Measurements from ENCODE around the gene LYRM7.
"Not testable (repeated sequence)": the region's sequence is repeated elsewhere in the genome, so short reads cannot be mapped to it uniquely, and the experiment has no call there.

Gene LYRM7

DNA sequence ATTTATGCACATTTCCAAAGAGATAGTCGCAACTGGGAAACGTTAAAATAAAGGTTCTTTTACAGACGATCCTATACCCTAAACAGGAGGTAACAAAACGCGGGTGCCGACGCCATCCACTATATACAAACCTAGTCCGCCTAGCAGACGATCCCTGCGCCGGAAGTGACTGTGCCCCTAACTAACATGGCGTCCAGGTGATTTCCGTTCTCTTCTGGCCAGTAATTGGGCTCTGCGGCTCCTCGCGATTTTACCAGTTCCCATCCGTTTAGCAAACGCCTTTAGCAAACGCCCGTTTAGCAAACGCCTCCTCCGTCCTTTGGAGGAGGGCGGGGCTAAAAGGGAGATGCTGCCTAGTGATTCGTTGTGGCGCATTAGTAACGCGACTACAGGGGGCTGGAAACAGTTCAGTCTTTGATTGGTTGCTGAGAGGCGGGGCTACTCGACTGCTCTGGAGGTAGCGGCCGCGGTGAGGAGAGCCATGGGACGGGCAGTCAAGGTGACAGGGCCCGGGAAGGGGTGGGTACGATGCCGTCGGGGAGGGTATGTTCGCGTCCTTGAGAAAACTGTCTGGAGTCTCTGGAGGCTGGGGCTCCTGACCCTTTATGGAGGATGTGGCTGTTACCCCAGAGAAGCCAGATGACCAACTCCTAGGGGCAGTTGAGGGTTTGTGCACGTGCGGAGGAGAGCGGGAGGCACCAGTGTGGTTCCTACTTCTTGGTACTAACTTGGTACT lies at the start of gene LYRM7:
LYRM7 (plus strand) TSS at position 405 of the 736 bp plus-strand sequence; CDS start at position 482, 77 bp downstream.
- DNase-seq = peak; percentile 98

DNA sequence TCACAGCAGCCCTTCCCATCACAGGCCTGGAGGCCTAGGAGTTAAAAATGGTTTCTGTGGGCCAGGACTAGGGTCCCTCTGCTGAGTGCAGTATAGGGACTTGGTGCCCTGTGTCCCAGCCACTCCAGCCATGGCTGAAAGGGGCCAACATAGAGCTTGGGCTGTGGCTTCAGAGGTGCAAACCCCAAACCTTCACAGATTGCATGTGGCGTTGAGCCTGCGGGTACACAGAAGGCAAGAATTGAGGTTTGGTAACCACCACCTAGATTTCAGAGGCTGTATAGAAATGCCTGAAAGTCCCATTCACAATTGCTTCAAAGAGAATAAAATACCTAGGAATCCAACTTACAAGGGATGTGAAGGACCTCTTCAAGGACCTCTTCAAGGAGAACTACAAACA lies 43.5 kb upstream of the LYRM7 start:
- DNase-seq = not testable (repeated sequence)

DNA sequence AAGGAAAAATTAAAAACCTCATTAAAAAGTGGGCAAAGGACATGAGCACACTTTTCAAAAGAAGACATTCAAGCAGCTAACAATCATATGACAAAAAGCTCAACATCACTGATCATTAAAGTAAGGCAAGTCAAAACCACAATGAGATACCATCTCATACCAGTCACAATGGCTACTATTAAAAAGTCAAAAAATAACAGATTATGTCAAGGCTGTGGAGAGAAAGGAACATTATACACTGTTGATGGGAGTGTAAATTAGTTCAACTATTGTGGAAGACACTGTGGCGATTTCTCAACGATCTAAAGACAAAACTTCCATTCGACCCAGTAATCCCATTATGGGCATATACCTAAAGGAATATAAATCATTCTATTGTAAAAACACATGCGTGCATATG lies 41.4 kb upstream of the LYRM7 start:
- no peak for DNase-seq

DNA sequence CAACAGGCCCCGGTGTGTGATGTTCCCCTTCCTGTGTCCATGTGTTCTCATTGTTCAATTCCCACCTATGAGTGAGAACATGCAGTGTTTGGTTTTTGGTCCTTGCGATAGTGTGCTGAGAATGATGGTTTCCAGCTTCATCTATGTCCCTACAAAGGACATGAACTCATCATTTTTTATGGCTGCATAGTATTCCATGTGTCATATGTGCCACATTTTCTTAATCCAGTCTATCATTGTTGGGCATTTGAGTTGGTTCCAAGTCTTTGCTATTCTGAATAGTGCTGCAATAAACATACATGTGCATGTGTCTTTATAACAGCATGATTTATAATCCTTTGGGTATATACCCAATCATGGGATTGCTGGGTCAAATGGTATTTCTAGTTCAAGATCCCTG lies 37.7 kb upstream of the LYRM7 start:
- not testable (repeated sequence) for DNase-seq

DNA sequence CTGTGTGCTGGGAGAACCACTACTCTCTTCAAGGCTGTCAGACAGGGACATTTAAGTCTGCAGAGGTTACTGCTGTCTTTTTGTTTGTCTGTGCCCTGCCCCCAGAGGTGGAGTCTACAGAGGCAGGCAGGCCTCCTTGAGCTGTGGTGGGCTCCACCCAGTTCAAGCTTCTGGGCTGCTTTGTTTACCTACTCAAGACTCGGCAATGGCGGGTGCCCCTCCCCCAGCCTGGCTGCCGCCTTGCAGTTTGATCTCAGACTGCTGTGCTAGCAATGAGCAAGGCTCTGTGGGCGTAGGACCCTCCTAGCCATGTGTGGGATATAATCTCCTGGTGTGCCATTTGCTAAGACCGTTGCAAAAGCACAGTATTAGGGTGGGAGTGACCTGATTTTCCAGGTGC lies 32.3 kb upstream of the LYRM7 start:
- not testable (repeated sequence) for DNase-seq

DNA sequence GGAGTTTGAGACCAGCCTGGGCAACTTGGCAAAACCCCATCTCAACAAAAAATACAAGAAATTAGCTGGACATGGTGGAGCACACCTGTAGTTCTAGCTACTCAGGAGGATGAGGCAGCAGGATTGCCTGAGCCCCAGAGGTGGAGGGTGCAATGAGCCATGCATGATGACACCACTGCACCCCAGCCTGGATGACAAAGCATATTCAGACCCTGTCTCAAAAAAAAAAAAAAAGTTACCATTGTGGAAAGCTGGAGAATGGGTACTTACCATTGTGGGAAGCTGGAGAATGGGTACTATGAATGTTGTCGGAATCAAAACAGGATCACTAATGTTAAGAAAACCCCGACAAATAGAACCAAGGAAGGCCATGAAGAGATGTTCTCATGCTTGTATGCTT lies 31.4 kb upstream of the LYRM7 start:
- DNase-seq = no peak

DNA sequence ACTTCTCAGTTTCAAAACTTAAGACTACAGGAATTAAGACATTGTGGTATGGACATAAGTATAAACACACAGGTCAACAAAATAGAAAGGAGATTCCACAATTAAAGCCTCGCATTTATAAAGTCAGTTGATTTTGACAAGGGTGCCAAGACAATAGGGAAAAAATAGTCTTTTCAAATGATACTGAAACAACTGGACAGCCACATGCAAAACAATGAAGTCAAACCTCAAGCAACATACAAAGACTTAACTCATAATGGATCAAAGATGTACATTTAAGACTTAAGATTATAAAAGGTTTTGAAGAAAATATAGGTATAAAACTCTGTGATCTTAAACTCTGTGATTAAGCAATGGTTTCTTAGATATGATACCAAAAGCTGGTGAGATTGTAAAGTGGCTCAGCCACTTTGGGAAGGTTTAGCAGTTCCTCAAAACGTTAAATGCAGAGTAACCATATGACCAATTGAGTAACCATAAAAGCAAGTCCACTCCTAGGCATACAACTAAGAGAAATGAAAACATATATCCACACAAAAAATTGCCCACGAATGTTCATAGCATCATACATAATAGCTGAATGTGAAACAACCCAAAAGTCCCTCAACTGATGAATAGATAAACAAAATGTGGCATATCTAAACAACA lies 27.6 kb upstream of the LYRM7 start:
- DNase-seq = no peak

DNA sequence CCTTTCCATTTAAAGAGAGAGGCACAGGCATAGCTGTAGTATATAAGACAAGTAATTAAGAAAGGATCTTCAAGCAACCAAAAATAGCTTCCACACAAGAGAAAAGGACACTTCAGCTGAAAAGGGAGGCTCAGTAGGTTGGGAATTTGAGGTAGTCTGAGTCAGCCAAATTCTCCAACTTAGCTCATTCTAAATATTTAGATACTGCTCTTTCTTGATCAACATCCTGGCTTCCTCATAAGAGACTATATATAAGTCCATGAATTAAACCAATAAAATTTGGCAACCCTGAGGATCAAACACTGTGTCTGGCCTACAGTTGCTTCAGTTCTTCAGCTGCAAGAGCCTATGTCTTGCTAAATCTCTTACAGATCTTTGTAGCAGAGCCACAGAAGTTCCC lies 23.5 kb upstream of the LYRM7 start:
- DNase-seq = no peak

DNA sequence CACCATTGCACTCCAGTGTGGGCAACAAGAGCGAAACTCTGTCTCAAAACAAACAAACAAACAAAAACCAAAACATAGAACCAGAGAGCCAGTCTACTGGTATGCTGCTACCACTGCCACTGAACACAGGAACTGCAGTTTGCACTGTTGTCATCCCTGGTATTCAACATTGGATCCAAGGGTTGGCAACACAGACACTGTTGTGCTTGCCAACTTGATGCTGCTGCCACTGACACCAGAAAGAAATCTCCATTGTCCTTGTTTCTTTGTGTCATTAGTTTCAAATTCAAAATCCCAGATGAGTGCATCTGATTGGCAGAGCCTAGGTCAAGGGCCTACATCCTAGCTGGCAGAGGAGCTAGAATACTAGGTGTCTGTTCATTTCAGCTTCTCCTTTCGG lies 21.9 kb upstream of the LYRM7 start:
- no peak for DNase-seq

DNA sequence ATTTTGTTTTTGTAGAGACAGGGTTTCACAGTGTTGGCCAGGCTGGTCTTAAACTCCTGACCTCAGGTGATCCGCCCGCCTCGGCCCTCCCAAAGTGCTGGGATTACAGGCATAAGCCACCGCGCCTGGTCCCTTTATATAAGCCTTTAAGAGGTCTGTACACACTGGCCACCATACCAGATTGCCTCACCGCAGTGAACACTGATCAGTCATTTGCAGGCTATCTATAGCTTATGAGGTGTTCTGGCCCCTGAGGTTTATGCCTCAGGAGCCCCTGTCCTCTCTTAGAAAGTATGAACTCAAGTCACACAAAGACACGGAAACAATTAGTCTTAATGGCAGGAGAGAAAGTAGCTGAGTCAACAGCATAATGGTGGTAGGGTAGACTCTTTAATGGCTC lies 20.3 kb upstream of the LYRM7 start:
- no peak for DNase-seq

DNA sequence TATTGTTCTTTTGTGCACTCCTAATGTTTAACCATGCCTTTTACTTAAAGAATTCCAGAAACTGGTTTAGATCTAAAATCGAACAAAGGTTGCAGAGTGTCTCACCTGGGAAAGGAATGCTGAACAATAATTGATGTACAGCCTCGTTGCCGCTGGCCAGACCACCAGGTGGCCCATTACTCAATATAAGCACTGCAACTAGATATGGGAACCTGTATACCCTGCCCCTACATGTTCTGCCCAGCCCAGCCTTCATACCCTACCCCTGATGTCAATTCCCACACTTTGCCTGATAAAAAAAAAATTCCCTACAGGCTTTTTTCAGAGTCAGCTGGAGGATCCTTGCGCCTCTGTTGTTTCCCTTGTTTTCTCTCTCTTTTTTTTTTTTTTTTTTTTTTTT lies 19.5 kb upstream of the LYRM7 start:
- no peak for DNase-seq

DNA sequence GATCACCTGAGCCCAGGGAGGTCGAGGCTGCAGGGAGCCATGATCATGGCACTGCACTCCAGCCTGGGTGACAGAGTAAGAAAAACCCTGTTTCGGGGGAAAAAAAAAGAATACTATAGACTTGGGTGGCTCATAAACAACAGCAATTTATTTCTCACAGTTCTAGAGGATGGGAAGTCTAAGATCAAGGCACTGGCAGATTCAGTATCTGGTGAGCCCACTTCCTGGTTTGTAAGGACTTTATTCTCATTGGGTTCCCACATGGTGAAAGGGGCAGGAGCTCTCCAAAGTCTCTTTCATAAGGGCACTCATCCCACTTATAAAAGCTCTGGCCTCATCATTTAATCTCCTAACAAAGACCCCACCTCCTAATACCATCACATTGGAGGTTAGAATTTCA lies 14.4 kb upstream of the LYRM7 start:
- no peak for DNase-seq

DNA sequence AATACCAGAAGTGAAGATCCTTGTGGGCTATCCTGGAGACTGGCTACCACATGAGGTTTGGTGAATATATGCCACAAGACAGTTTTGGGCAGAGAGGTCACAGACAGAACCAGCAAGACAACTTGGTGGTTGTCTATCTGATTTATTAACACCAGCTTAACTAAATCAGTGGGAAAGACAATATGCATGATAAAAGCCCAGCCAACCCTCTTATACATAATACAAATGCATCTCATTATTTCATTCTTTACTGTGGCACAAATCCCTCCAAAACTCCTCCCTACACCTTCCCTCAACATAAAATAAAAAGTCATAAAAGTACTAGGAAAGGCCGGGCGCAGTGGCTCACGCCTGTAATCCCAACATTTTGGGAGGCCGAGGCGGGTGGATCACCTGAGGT lies 13.8 kb upstream of the LYRM7 start:
- no peak for DNase-seq

DNA sequence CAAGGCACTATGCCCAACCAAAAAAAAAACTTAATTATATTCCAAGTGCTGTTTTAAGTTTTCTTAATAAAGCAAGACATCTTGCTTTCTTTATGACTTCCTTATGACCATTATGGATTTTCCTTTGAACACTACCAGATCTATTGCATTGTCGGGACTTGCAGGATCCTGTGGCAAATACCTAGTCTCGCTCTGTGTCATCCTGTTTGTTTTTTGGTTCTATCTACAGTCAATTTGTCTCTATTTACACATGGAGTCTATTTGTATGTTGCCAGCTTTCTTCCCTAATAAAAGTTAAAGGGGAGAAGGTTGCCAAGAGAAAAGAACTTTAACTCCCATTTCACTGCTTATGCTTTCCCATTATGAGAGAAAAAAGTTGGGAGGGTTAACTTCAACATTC lies 10.6 kb upstream of the LYRM7 start:
- no peak for DNase-seq

DNA sequence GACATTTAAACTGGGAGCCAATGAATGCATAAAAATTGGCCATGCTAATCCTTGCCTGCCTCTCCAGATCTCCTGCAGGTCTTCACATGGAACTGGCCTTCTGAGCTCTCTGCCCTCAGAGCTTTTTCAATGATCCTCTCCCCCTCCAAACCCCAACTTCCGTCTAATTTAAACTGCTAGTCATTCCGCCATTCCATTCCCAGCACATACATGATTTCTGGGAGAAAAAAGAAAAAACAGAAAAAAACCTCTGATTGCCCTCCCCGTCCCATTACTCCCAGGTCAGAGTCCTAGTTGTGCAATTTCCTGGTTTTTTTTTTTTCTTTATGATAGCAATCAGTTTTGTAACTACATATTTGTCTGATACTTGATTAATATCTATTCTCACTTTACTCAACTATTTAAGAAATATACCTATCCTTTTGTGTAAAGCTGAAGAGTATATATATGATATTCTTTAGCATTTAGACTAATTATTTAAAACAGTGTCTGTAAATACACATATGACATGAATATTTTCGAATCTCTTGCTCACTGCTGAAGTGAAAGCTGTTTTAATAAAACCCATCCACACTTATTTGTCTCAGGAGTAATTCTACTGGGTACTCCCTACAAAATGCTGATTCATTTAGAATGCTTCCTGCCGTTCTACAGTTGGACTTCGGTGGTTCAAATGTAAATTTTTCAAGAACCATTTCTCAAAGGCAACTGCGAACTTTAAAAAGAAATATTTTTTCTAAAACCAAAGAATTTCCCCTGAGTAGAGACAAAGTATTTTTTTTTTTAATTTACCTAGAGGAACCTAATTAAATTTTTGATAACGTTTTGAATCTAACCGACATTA lies 7.2 kb upstream of the LYRM7 start:
- peak; percentile 25 for DNase-seq

DNA sequence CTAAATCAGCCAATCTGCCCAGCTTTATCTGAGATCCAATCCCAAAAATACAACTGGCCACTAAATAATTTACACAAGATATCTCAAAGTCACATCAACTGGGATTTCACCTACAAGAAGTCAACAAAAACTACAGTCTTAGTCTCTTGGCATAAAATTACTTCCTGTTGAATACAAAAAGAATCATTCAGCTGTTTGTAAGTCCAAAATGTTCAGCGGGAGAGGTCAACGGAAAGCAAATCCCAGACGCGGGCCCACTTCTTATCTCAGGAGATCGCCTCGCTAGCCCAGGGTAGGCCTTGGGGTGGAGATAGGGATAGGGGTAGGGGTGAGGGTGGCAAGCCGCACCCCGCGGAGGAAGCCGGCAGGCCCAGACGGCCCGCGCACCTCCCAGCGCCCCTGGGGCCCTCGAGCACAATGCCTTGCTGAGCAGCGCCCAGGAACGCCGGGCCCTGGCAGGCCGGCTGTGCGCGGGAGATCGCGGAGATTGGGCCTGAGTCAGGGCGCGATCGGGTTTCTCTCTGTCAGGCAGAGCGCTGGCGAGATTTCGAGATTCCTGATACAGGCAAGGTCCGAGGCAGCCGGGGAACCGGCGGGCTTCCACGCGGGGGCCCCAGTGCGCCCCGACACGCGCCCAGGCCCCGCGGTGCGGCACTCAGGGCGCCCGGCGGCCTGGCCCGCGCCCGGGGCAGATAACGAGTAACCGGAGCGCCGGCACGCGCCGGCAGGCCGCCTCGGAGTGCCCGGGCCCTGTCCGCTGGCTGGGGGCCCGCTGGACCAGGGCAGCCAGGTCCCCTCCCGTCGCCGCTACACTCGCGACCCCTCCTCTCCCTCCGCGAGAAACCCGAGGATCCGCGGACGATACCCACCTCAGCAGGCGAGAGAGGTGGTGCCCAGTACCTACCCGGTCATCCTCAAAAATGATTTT lies 6.3 kb upstream of the LYRM7 start:
- peak; percentile 76 for DNase-seq

DNA sequence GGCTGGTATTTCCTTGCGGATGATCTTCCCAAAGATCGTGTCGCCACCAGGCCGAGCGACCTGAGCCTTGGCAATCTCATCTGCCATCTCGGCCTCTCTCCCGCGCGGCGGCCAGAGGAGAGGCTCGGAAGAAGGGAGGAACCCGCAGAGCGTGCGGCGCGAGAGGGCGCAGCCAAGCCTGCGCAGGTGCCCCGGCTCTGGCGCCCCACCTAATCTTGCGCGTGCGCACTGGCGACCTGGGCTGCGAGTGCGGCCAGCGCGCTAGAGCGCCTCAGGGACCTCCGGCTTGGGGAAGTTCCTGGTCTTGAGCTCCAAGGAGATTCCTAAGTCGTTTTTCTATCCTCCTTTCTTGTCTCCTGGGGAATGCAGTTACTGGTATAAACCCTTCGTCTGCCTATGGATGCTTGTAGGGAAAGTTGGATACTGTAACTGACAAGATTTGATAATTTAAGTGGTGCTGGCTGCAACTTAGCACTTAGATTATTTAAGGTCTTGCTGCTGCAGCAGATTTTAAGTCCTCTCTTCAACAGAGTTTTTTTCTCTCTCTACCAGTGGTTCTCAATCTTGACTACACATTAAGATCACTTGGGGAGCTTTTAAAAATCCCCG lies 5.5 kb upstream of the LYRM7 start, which contains the start of gene HINT1:
HINT1 (minus strand) TSS at position 138 of the 609 bp plus-strand sequence; CDS start at position 87, 51 bp downstream.
- DNase-seq = peak; percentile 92

DNA sequence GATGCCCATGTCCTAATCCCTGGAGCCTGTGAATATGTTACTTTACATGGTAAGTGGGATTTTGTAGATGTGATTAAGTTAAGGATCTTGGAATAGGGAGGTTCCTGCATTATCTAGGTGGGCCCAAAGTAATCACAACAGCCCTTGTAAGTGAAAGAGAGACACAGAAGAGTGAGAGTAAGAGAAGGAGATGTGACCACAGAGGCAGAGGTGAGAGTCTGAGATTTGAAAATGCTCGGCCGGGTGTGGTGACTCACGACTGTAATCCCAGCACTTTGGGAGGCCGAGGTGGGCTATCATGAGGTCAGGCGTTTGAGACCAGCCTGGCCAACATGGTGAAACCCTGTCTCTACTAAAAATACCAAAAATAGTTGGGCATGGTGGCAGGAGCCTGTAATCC lies 3.1 kb upstream of the LYRM7 start:
- DNase-seq = no peak

DNA sequence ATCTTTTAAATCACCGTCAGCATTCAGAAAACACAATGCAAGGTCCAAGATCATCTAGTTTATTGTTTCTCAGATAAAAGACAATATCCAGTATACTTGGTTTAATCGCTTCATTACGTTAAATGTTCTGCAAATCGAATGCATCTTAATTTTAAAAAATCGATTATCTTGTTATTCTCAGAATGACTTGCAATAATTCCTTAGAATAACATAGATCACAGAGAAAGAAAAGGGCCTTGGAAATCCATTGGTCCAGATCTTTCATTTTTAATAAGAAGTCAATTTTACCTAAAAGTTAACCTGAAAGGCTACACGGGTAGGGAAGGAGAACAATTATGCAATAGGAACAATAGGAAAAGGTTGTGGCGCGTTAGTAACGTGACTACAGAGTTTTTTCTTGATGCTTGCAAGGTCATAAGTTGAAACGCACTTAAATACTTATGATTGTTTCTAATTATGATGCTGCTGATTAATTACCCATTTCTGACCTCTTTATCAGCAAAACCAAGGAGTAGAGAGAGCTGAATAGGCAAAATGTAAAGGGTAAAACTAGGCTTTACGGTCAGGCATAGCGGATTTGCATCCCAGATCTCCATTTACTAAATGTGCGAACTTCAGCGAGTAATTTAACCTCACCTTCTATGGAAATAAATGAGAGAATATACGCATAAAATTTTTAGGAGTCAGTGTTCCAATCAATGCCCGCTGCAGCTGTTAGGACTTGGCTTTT lies 769 bp upstream of the LYRM7 start:
- DNase-seq = no peak

DNA sequence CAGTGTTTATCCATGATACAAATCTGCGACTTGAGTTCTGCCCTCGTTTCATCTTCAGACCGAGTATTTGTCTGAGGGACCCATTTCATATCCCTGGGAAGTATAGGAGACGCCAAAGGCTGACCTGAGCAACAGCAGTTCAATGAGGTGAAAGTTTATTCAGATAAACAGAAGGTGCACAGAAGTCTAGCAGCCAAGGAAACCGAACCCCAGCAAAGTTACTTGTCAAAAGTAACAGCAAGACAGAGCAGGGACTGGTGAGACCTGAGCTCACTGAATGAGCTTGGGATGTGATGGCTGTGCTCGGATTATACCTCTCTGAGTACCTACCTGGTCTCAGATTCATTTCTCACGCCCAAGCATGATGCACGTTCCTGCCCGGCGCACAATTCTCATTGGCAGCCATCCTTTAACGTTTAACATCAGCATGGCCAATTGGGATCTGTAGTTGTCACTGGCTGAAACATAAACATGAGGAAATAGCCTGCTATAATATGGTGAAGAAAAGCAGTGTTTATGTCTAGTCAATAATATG lies 599 bp downstream of the LYRM7 start:
- DNase-seq = peak; percentile 21

DNA sequence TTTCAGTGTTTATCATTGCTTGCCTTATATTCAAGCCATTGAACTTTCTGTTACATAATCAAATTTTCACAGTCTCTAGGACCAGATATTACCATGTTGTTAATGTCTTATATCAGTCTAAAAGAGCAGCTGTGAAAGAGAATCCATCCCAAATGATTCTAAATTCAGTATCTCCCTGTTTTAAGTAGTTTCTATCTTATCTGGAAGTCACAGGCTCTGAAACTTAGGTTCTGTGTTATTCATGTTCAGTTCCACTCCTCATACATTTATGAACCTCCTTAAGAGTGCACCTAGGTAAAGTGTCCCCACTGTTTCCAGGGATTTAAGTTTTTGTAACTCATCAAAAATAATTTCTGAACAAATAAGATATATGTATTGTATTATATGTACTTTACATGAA lies 9.7 kb downstream of the LYRM7 start:
- DNase-seq = no peak

All from CD4-positive, alpha-beta T cell treated with Interleukin-12 subunit alpha and Interleukin-12 subunit beta, for 1 hour (primary cell).